ENCODE measurements around the gene PTPRN2. TPM values are rescaled to one million over a fixed set of nuclear protein-coding genes. Genes with fewer than 3 reads are reported as not detected.

PTPRN2 gene
- total RNA-seq, 1 experiment from 2014 or later: 2.1 TPM

DNA sequence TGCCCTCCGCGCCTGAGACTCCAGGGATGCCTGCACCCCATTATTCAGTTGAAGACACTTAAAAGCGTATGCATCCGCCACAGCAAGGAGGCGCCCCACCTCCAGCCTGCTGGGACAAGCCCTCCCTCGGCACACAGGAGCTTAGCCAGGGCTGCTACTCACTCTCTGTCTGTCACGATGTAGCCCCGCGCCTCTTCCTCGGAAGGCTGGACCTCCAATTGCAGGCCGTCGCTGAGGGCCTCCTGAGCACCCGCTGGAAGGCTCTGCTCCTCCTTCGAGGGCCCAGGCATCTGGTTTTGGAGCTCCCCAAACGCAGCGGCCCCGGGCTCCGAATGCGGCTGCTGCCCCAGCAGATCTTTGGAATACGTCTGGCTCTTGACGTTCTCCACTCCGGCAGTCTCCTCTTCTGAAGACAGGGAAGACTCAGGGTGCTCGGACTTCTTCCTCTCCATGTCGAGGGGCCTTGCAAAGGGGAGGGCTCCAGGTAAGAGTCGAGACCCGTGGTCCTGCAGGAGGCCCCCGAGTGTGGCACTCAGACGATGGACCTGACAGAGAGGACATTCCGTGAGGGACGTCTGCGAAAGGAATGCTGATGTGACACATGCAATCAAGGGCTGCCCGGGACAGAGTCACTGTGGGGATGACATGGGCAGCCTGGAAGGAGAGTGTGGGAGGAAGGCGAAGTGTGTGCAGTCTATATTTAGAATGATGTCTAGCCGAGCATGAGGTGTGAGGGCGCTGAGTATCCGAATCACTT, 453.9 kb downstream of the PTPRN2 start:
- no peaks in the 10 kb centered on the region for H4K20me1 ChIP-seq (ENCODE audit: insufficient read depth)
- no peak overlapping the region for H3K27ac ChIP-seq (ENCODE audit: low read depth, low read length)
- no peaks in the 10 kb centered on the region for H3K4me1 ChIP-seq (ENCODE audit: control insufficient read depth in 1 of 2, insufficient read depth in 2 of 2, low read length in 2 of 2)
- intact Hi-C loops (cut with micrococcal nuclease): no loop called here
- no TSS peak for BruUV-seq (replicated peaks)
- H3K9me3 ChIP-seq (ENCODE audit: control insufficient read depth in 1 of 2, insufficient read depth in 1 of 2, low read depth in 1 of 2, low read length in 2 of 2): peaks cover 11 to 20% of the 10 kb centered on the region in 2 experiments; a peak in 2 of 4 replicates
- H3K4me2 ChIP-seq (ENCODE audit: low read length): no peak overlapping the region
- no peak overlapping the region for H3K4me3 ChIP-seq (replicated peaks in 1 of 2; ENCODE audit: low read depth in 1 of 2, low read length in 2 of 2)
- ChIA-PET POLR2A (no interaction called here), CTCF (no interaction called here), RAD21 (ENCODE audit: low non-redundant PET in 1 of 2, low total read pairs in 2 of 2, uncharacterized antibody in 2 of 2, unreplicated experiment in 2 of 2) (no interaction called here)
- no peak for TF ChIP-seq JUND (IDR thresholded peaks at IDR 0.05)
- no peak for TF ChIP-seq EGR1 (IDR thresholded peaks at IDR 0.05; ENCODE audit: low read depth)
- no peak for TF ChIP-seq ZNF274 (IDR thresholded peaks at IDR 0.05; ENCODE audit: low read depth, low read length)
- TF ChIP-seq, protein P1, sequence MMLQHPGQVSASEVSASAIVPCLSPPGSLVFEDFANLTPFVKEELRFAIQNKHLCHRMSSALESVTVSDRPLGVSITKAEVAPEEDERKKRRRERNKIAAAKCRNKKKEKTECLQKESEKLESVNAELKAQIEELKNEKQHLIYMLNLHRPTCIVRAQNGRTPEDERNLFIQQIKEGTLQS (IDR thresholded peaks at IDR 0.05): no peak
- TF ChIP-seq SRF (IDR thresholded peaks at IDR 0.05; ENCODE audit: low read depth): no peak
- TF ChIP-seq TCF7L2 (IDR thresholded peaks at IDR 0.05; ENCODE audit: borderline replicate concordance, extremely low read depth, insufficient read depth, insufficient read length): no peak
- TF ChIP-seq SP1 (IDR thresholded peaks at IDR 0.05; ENCODE audit: low read depth): no peak
- TF ChIP-seq CBX3 (IDR thresholded peaks at IDR 0.05; ENCODE audit: low read depth): no peak
- TF ChIP-seq, protein P2, sequence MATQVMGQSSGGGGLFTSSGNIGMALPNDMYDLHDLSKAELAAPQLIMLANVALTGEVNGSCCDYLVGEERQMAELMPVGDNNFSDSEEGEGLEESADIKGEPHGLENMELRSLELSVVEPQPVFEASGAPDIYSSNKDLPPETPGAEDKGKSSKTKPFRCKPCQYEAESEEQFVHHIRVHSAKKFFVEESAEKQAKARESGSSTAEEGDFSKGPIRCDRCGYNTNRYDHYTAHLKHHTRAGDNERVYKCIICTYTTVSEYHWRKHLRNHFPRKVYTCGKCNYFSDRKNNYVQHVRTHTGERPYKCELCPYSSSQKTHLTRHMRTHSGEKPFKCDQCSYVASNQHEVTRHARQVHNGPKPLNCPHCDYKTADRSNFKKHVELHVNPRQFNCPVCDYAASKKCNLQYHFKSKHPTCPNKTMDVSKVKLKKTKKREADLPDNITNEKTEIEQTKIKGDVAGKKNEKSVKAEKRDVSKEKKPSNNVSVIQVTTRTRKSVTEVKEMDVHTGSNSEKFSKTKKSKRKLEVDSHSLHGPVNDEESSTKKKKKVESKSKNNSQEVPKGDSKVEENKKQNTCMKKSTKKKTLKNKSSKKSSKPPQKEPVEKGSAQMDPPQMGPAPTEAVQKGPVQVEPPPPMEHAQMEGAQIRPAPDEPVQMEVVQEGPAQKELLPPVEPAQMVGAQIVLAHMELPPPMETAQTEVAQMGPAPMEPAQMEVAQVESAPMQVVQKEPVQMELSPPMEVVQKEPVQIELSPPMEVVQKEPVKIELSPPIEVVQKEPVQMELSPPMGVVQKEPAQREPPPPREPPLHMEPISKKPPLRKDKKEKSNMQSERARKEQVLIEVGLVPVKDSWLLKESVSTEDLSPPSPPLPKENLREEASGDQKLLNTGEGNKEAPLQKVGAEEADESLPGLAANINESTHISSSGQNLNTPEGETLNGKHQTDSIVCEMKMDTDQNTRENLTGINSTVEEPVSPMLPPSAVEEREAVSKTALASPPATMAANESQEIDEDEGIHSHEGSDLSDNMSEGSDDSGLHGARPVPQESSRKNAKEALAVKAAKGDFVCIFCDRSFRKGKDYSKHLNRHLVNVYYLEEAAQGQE (IDR thresholded peaks at IDR 0.05; ENCODE audit: low read depth): no peak
- no peak for TF ChIP-seq ELF1 (IDR thresholded peaks at IDR 0.05; ENCODE audit: borderline replicate concordance, low read depth)
- H3K79me2 ChIP-seq (ENCODE audit: insufficient read depth, low read length): no peaks in the 10 kb centered on the region
- no peaks in the 10 kb centered on the region for H3K9me2 ChIP-seq (ENCODE audit: insufficient read depth)
- ATAC-seq: no peak
- no peaks in the 10 kb centered on the region for H3K27me3 ChIP-seq (ENCODE audit: insufficient read depth, low read length)
- DNase-seq (ENCODE audit: low read depth, low spot score): no peak
- no peak overlapping the region for H3K9ac ChIP-seq (ENCODE audit: low read length)
- H3K36me3 ChIP-seq (ENCODE audit: control insufficient read depth in 1 of 2, insufficient read depth in 2 of 2, low read length in 2 of 2): no peaks in the 10 kb centered on the region
- no peak overlapping the region for H2AFZ ChIP-seq (ENCODE audit: low read depth, low read length, poor library complexity, severe bottlenecking)
